GM21737 (cell line): Measurements from ENCODE around the gene RBBP4.
"Not testable (repeated sequence)": the region's sequence is repeated elsewhere in the genome, so short reads cannot be mapped to it uniquely, and the experiment has no call there.

ENCODE experiments used
- ATAC-seq: cut with Tn5 transposase; IDR thresholded peaks from one replicate; pipeline ENCODE4 v1.9.1; 2021; ENCODE audit warnings: mild to moderate bottlenecking, moderate library complexity; ENCODE audit not compliant: unreplicated experiment

The RBBP4 gene

GRCh38 chr1:32636914-32637645, 13.9 kb upstream of the RBBP4 start:
- ATAC-seq = no peak

- ATAC-seq = no peak
These were observed 11.4 kb upstream of the RBBP4 start for GRCh38 chr1:32639489-32640075.

- ATAC-seq = not testable (repeated sequence)
These were observed 8.6 kb upstream of the RBBP4 start for GRCh38 chr1:32642292-32642827.

- ATAC-seq = no peak
These were observed 6.6 kb upstream of the RBBP4 start for GRCh38 chr1:32644426-32644825.

GRCh38 chr1:32647308-32648134, 3.5 kb upstream of the RBBP4 start:
- ATAC-seq = no peak

- peak; percentile 55 for ATAC-seq
These were observed 708 bp upstream of the RBBP4 start, which contains the start of gene ZBTB8OS for GRCh38 chr1:32650248-32650751. ZBTB8OS (minus strand) TSS chr1:32650550; CDS start chr1:32650529, 21 bp downstream.

- ATAC-seq = no peak
These were observed 559 bp downstream of the RBBP4 start for GRCh38 chr1:32651461-32652073.

GRCh38 chr1:32652244-32652962, 1.4 kb downstream of the RBBP4 start:
- ATAC-seq = no peak

- no peak for ATAC-seq
These were observed 8.6 kb downstream of the RBBP4 start for GRCh38 chr1:32659581-32659980.

- ATAC-seq = no peak
These were observed 14.9 kb downstream of the RBBP4 start for GRCh38 chr1:32665915-32666314.

- no peak for ATAC-seq
These were observed 16.0 kb downstream of the RBBP4 start for GRCh38 chr1:32666901-32667566.

- ATAC-seq = not testable (repeated sequence)
These were observed 17.7 kb downstream of the RBBP4 start for GRCh38 chr1:32668716-32669115.

GRCh38 chr1:32676945-32677344, 25.9 kb downstream of the RBBP4 start:
- no peak for ATAC-seq

- not testable (repeated sequence) for ATAC-seq
These were observed 29.0 kb downstream of the RBBP4 start for GRCh38 chr1:32679993-32680392.

GRCh38 chr1:32680642-32681041, 29.6 kb downstream of the RBBP4 start:
- no peak for ATAC-seq

GRCh38 chr1:32681509-32681908, 30.5 kb downstream of the RBBP4 start:
- no peak for ATAC-seq

GRCh38 chr1:32681999-32682398, 31.0 kb downstream of the RBBP4 start:
- ATAC-seq = no peak

GRCh38 chr1:32683397-32683796, 32.4 kb downstream of the RBBP4 start:
- no peak for ATAC-seq

GRCh38 chr1:32684167-32684811, 33.3 kb downstream of the RBBP4 start:
- ATAC-seq = no peak
